SK-N-SH (cell line): ENCODE results near the gene SDS. TPM values are rescaled to one million over a fixed set of nuclear protein-coding genes. Genes with fewer than 3 reads are reported as not detected.

Experiments
- CTCF ChIA-PET: fragments of 300-600, 350-600 bp; formaldehyde crosslinking; extraction: SDS; loops from one replicate; lab custom pipeline; 2021; lab: Yijun Ruan, JAX
- POLR2A ChIA-PET: fragments of 350-600 bp; sonication (Branson Sonifier 250); formaldehyde crosslinking; extraction: SDS; loops from one replicate; lab custom pipeline; 2020; ENCODE audit warnings: antibody characterized with exemption, inconsistent platforms; lab: Yijun Ruan, JAX
- DNase-seq: peaks from one replicate; pipeline ENCODE4 v3.0.0; 2012
- H2AFZ ChIP-seq: fragments of 200-600 bp; sonication (generic); 2 replicates; pipeline ENCODE4 v1.8.1; 2016; ENCODE audit warnings: antibody characterized with exemption, mild to moderate bottlenecking, low read depth
- H3F3A ChIP-seq: fragments of 200-600 bp; sonication (generic); replicated peaks from 2 replicates; pipeline ENCODE3; 2016; ENCODE audit warnings: antibody characterized with exemption, mild to moderate bottlenecking; ENCODE audit not compliant: insufficient read depth
- H3K27ac ChIP-seq, 2 experiments: fragments of 200-500 bp in 1 of 2; fragments of 200-600 bp in 1 of 2; sonication (Bioruptor generic) in 1 of 2; sonication (generic), shearing (Covaris generic) in 1 of 2; 2 replicates each; pipeline versions ENCODE4 v1.5.1 to v1.6.1; 2014 to 2016; ENCODE audit warnings: low read depth in 2 of 2, inconsistent platforms in 1 of 2, low read length in 1 of 2, mild to moderate bottlenecking in 1 of 2, mixed read lengths in 1 of 2
- H3K27me3 ChIP-seq: fragments of 200-600 bp; sonication (generic), shearing (Covaris generic); 2 replicates; pipeline ENCODE4 v1.6.1; 2016; ENCODE audit warnings: mixed run types; ENCODE audit not compliant: insufficient read depth
- H3K36me3 ChIP-seq, 2 experiments: fragments of 200-500 bp in 1 of 2; fragments of 200-600 bp in 1 of 2; sonication (Bioruptor generic) in 1 of 2; sonication (generic) in 1 of 2; replicated peaks in 1 of 2; 2 replicates each; pipeline versions ENCODE3 to v1.5.1; 2014 to 2016; ENCODE audit warnings: low read length in 1 of 2, mild to moderate bottlenecking in 1 of 2; ENCODE audit not compliant: insufficient read depth in 2 of 2, control insufficient read depth in 1 of 2
- H3K4me1 ChIP-seq, 2 experiments: fragments of 200-500 bp in 1 of 2; fragments of 200-600 bp in 1 of 2; sonication (Bioruptor generic) in 1 of 2; sonication (generic), shearing (Covaris generic) in 1 of 2; 2 replicates each; pipeline versions ENCODE4 v1.5.1 to v1.6.1; 2014 to 2016; ENCODE audit warnings: low read depth in 1 of 2, low read length in 1 of 2, mixed run types in 1 of 2; ENCODE audit not compliant: insufficient read depth in 2 of 2, control insufficient read depth in 1 of 2
- H3K4me2 ChIP-seq: fragments of 200-600 bp; sonication (generic), shearing (Covaris generic); 2 replicates; pipeline ENCODE4 v1.6.1; 2017; ENCODE audit warnings: mixed run types
- H3K4me3 ChIP-seq, 2 experiments: fragments of 200-500 bp in 1 of 2; fragments of 200-600 bp in 1 of 2; sonication (Bioruptor generic) in 1 of 2; sonication (generic), shearing (Covaris generic) in 1 of 2; 2 replicates each; pipeline versions ENCODE4 v1.5.1 to v1.8.1; 2014 to 2016; ENCODE audit warnings: low read depth in 2 of 2, inconsistent platforms in 1 of 2, low read length in 1 of 2, mild to moderate bottlenecking in 1 of 2, mixed read lengths in 1 of 2, moderate library complexity in 1 of 2
- H3K79me2 ChIP-seq: fragments of 200-600 bp; sonication (generic); 2 replicates; pipeline ENCODE4 v1.8.1; 2017; ENCODE audit warnings: mild to moderate bottlenecking; ENCODE audit not compliant: insufficient read depth
- H3K9ac ChIP-seq: fragments of 200-600 bp; sonication (generic); 2 replicates; pipeline ENCODE4 v1.6.1; 2017; ENCODE audit warnings: mixed run types
- H3K9me2 ChIP-seq: fragments of 200-600 bp; sonication (generic); 2 replicates; pipeline ENCODE4 v1.6.1; 2017; ENCODE audit warnings: mixed run types
- H3K9me3 ChIP-seq: fragments of 200-600 bp; sonication (generic); 2 replicates; pipeline ENCODE4 v1.6.1; 2017; ENCODE audit warnings: mixed run types, mild to moderate bottlenecking, moderate library complexity
- H4K20me1 ChIP-seq: fragments of 200-600 bp; sonication (generic); 2 replicates; pipeline ENCODE4 v1.6.1; 2017; ENCODE audit warnings: mild to moderate bottlenecking, mixed run types; ENCODE audit not compliant: insufficient read depth
- CHD2 ChIP-seq: fragments of 150-350 bp; IDR thresholded peaks from 2 replicates; pipeline ENCODE4 v1.6.1; 2018; ENCODE audit warnings: low read length; ENCODE audit not compliant: partially characterized antibody
- ELF1 ChIP-seq: IDR thresholded peaks from 2 replicates; pipeline ENCODE4 v1.4.0; 2012
- EP300 ChIP-seq, 2 experiments: IDR thresholded peaks; 2 replicates each; pipeline versions ENCODE4 v1.4.0 to v1.6.1; 2012; ENCODE audit warnings: borderline replicate concordance in 1 of 2, low read depth in 1 of 2, low read length in 1 of 2
- FOSL2 ChIP-seq: IDR thresholded peaks from 2 replicates; pipeline ENCODE4 v1.4.0; 2012; ENCODE audit warnings: low read depth, mild to moderate bottlenecking, moderate library complexity, borderline replicate concordance
- FOXM1 ChIP-seq: IDR thresholded peaks from 2 replicates; pipeline ENCODE4 v1.4.0; 2012; ENCODE audit warnings: low read depth, mild to moderate bottlenecking
- GABPA ChIP-seq: IDR thresholded peaks from 2 replicates; pipeline ENCODE4 v1.4.0; 2012; ENCODE audit warnings: low read depth, mild to moderate bottlenecking
- MEF2A ChIP-seq: IDR thresholded peaks from 2 replicates; pipeline ENCODE4 v1.4.0; 2012; ENCODE audit warnings: low read depth, borderline replicate concordance
- MXI1 ChIP-seq: IDR thresholded peaks from 2 replicates; pipeline ENCODE4 v1.6.1; 2012; ENCODE audit warnings: mild to moderate bottlenecking, low read depth, low read length, improper control_type of control experiment
- NFIC ChIP-seq: IDR thresholded peaks from 2 replicates; pipeline ENCODE4 v1.4.0; 2012; ENCODE audit warnings: borderline replicate concordance
- NRF1 ChIP-seq: IDR thresholded peaks from 2 replicates; pipeline ENCODE4 v1.6.1; 2012; ENCODE audit warnings: low read depth, mild to moderate bottlenecking, low read length
- POLR2AphosphoS5 ChIP-seq: IDR thresholded peaks from 2 replicates; pipeline ENCODE4 v1.6.1; 2012; ENCODE audit warnings: low read depth, low read length
- RAD21 ChIP-seq: IDR thresholded peaks from 2 replicates; pipeline ENCODE4 v1.6.1; 2012; ENCODE audit warnings: mild to moderate bottlenecking, low read length
- RCOR1 ChIP-seq: fragments of 150-350 bp; IDR thresholded peaks from 2 replicates; pipeline ENCODE4 v1.6.1; 2017; ENCODE audit warnings: antibody characterized with exemption, low read length
- REST ChIP-seq: IDR thresholded peaks from 2 replicates; pipeline ENCODE4 v1.6.1; 2012; ENCODE audit warnings: mild to moderate bottlenecking, low read depth, low read length, moderate library complexity
- RFX5 ChIP-seq: IDR thresholded peaks from 2 replicates; pipeline ENCODE4 v1.6.1; 2012; ENCODE audit warnings: mild to moderate bottlenecking, improper control_type of control experiment, low read length
- SIN3A ChIP-seq: IDR thresholded peaks from 2 replicates; pipeline ENCODE4 v1.6.1; 2012; ENCODE audit warnings: low read depth, mild to moderate bottlenecking, low read length, moderate library complexity, borderline replicate concordance
- SMC3 ChIP-seq: IDR thresholded peaks from 2 replicates; pipeline ENCODE4 v1.6.1; 2012; ENCODE audit warnings: low read depth, low read length, improper control_type of control experiment
- TAF1 ChIP-seq: IDR thresholded peaks from 2 replicates; pipeline ENCODE4 v1.6.1; 2012; ENCODE audit warnings: low read depth, mild to moderate bottlenecking, low read length, moderate library complexity, borderline replicate concordance
- TEAD4 ChIP-seq: IDR thresholded peaks from 2 replicates; pipeline ENCODE4 v1.4.0; 2012; ENCODE audit warnings: mild to moderate bottlenecking, borderline replicate concordance; ENCODE audit not compliant: insufficient read depth
- USF1 ChIP-seq: IDR thresholded peaks from 2 replicates; pipeline ENCODE4 v1.4.0; 2012; ENCODE audit warnings: low read depth, borderline replicate concordance
- WGBS: methylation state at CpG from one replicate; pipeline ENCODE4 v1.1.6; 2017; ENCODE audit warnings: low lambda C conversion rate; 5-methylcytosine and 5-hydroxymethylcytosine counted together
- polyA plus RNA-seq, 3 experiments: library from polyadenylated mRNA; depleted of rRNA; stranded (reverse); fragments of >200 nt; gene quantifications; 2 replicates each; pipeline ENCODE4 v1.2.3, GENCODE V29; 2012
- TF ChIP-seq, protein P1 (sequence below): IDR thresholded peaks from 2 replicates; pipeline ENCODE4 v1.4.0; 2012; ENCODE audit warnings: low read depth, borderline replicate concordance
- TF ChIP-seq, protein P2 (sequence below): fragments of 200-600 bp; sonication (generic); IDR thresholded peaks from 2 replicates; pipeline ENCODE4 v1.6.1; 2017; ENCODE audit warnings: antibody characterized with exemption, mild to moderate bottlenecking, moderate library complexity
- TF ChIP-seq, protein P3 (sequence below): IDR thresholded peaks from 2 replicates; pipeline ENCODE4; 2012

The SDS gene
- polyA plus RNA-seq, 1 of the 3 experiments (the other 2 are of a cell fraction): 0.08 TPM

DNA sequence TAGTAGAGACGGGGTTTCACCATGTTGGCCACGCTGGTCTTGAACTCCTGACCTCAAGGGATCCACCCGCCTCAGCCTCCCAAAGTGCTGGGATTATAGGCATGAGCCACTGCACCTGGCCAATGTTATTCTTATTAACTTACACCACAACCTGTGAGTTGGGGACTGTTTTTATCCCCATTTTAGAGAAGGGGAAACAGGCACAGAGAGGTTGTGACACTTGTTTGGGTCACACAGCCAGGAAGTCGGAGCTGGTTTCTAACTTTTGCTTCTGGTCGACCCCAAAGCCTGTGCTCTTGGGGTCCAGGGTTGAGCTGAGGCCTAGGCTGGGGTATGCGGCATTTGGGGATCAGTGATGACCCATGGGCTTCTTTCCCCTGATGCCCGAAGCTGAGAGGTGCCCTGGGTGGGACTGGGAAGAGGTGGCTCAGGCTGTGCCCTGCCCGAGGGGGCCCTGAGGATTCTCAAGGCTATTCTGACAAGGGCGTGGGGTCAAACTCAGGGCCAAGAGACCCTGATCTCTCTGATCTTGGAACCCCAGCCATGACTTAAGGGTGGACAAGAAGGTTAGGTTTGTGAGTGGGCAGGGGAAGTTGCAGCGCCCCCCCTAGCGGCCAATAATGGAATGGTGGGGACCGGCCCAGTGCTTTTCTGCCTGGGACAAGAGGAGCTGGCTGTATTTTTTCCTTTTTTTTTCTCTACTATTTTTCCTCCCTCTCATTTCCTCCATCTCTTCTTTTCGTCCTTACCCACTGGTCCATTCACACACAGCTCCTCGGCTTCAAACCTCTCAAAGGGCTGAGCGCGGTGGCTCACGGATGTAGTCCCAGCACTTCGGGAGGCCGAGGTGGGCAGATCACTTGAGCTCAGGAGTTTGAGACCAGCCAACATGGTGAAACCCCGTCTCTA, 21.5 kb upstream of the SDS start:
- peak; percentile 78 for DNase-seq
- H3K36me3 ChIP-seq: no peaks in the 10 kb centered on the region
- H2AFZ ChIP-seq: no peak overlapping the region
- H3K27me3 ChIP-seq: no peaks in the 10 kb centered on the region
- H3K4me1 ChIP-seq: peaks cover 0 to 5% of the 10 kb centered on the region in 2 experiments; a peak in 1 of 4 replicates
- no peak overlapping the region; a peak in 1 of 4 replicates for H3K4me3 ChIP-seq
- 64% methylated on average over 17 of the region's 20 CpGs for WGBS
- no peaks in the 10 kb centered on the region for H4K20me1 ChIP-seq
- H3K9me3 ChIP-seq: no peaks in the 10 kb centered on the region
- no peaks in the 10 kb centered on the region for H3K9me2 ChIP-seq
- no peak overlapping the region for H3K9ac ChIP-seq
- no peak overlapping the region for H3K4me2 ChIP-seq
- no peak overlapping the region for H3K27ac ChIP-seq
- ChIA-PET POLR2A (interaction anchor here (0.6 kb wide), 1 partner anchor 912 kb away, joined by 3 read pairs; no protein-coding TSS in a partner anchor), CTCF (interaction anchor here (0.6 to 4.7 kb wide), 52 partner anchors 8 to 504 kb away, joined by 3 to 42 read pairs (median 4); partner anchors contain the start of gene SDS)
- H3K79me2 ChIP-seq: peaks cover 10% of the 10 kb centered on the region
- no peaks in the 10 kb centered on the region for H3F3A ChIP-seq
- TF ChIP-seq SMC3 (peak; percentile 71), NRF1 (no peak), RFX5 (no peak), SIN3A (no peak), FOSL2 (no peak), USF1 (no peak), EP300 (IDR thresholded peaks at IDR 0.05; ENCODE audit: borderline replicate concordance in 1 of 2, low read depth in 1 of 2, low read length in 1 of 2) (no peak), TEAD4 (no peak), ELF1 (no peak), MEF2A (no peak), TAF1 (no peak), POLR2AphosphoS5 (no peak), NFIC (no peak), CHD2 (no peak), REST (0 out of 2 replicates have a peak, but pooled peaks have one; percentile 7), MXI1 (no peak), RCOR1 (no peak), RAD21 (peak; percentile 77), FOXM1 (no peak), GABPA (no peak)
- TF ChIP-seq, protein P1, sequence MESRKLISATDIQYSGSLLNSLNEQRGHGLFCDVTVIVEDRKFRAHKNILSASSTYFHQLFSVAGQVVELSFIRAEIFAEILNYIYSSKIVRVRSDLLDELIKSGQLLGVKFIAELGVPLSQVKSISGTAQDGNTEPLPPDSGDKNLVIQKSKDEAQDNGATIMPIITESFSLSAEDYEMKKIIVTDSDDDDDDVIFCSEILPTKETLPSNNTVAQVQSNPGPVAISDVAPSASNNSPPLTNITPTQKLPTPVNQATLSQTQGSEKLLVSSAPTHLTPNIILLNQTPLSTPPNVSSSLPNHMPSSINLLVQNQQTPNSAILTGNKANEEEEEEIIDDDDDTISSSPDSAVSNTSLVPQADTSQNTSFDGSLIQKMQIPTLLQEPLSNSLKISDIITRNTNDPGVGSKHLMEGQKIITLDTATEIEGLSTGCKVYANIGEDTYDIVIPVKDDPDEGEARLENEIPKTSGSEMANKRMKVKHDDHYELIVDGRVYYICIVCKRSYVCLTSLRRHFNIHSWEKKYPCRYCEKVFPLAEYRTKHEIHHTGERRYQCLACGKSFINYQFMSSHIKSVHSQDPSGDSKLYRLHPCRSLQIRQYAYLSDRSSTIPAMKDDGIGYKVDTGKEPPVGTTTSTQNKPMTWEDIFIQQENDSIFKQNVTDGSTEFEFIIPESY: no peak
- TF ChIP-seq, protein P2, sequence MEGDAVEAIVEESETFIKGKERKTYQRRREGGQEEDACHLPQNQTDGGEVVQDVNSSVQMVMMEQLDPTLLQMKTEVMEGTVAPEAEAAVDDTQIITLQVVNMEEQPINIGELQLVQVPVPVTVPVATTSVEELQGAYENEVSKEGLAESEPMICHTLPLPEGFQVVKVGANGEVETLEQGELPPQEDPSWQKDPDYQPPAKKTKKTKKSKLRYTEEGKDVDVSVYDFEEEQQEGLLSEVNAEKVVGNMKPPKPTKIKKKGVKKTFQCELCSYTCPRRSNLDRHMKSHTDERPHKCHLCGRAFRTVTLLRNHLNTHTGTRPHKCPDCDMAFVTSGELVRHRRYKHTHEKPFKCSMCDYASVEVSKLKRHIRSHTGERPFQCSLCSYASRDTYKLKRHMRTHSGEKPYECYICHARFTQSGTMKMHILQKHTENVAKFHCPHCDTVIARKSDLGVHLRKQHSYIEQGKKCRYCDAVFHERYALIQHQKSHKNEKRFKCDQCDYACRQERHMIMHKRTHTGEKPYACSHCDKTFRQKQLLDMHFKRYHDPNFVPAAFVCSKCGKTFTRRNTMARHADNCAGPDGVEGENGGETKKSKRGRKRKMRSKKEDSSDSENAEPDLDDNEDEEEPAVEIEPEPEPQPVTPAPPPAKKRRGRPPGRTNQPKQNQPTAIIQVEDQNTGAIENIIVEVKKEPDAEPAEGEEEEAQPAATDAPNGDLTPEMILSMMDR: peak; percentile 94
- TF ChIP-seq, protein P3, sequence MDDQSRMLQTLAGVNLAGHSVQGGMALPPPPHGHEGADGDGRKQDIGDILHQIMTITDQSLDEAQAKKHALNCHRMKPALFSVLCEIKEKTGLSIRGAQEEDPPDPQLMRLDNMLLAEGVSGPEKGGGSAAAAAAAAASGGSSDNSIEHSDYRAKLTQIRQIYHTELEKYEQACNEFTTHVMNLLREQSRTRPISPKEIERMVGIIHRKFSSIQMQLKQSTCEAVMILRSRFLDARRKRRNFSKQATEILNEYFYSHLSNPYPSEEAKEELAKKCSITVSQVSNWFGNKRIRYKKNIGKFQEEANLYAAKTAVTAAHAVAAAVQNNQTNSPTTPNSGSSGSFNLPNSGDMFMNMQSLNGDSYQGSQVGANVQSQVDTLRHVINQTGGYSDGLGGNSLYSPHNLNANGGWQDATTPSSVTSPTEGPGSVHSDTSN: no peak
